SK-N-SH (cell line): ENCODE data around the gene SHB. TPM values are rescaled to one million over a fixed set of nuclear protein-coding genes. Genes with fewer than 3 reads are reported as not detected.

Experiments
- CTCF ChIA-PET: fragments of 300-600, 350-600 bp; formaldehyde crosslinking; extraction: SDS; loops from one replicate; lab custom pipeline; 2021; lab: Yijun Ruan, JAX
- POLR2A ChIA-PET: fragments of 350-600 bp; sonication (Branson Sonifier 250); formaldehyde crosslinking; extraction: SDS; loops from one replicate; lab custom pipeline; 2020; ENCODE audit warnings: antibody characterized with exemption, inconsistent platforms; lab: Yijun Ruan, JAX
- DNase-seq: peaks from one replicate; pipeline ENCODE4 v3.0.0; 2012
- H2AFZ ChIP-seq: fragments of 200-600 bp; sonication (generic); 2 replicates; pipeline ENCODE4 v1.8.1; 2016; ENCODE audit warnings: antibody characterized with exemption, mild to moderate bottlenecking, low read depth
- H3F3A ChIP-seq: fragments of 200-600 bp; sonication (generic); replicated peaks from 2 replicates; pipeline ENCODE3; 2016; ENCODE audit warnings: antibody characterized with exemption, mild to moderate bottlenecking; ENCODE audit not compliant: insufficient read depth
- H3K27ac ChIP-seq, 2 experiments: fragments of 200-500 bp in 1 of 2; fragments of 200-600 bp in 1 of 2; sonication (Bioruptor generic) in 1 of 2; sonication (generic), shearing (Covaris generic) in 1 of 2; 2 replicates each; pipeline versions ENCODE4 v1.5.1 to v1.6.1; 2014 to 2016; ENCODE audit warnings: low read depth in 2 of 2, inconsistent platforms in 1 of 2, low read length in 1 of 2, mild to moderate bottlenecking in 1 of 2, mixed read lengths in 1 of 2
- H3K27me3 ChIP-seq: fragments of 200-600 bp; sonication (generic), shearing (Covaris generic); 2 replicates; pipeline ENCODE4 v1.6.1; 2016; ENCODE audit warnings: mixed run types; ENCODE audit not compliant: insufficient read depth
- H3K36me3 ChIP-seq, 2 experiments: fragments of 200-500 bp in 1 of 2; fragments of 200-600 bp in 1 of 2; sonication (Bioruptor generic) in 1 of 2; sonication (generic) in 1 of 2; replicated peaks in 1 of 2; 2 replicates each; pipeline versions ENCODE3 to v1.5.1; 2014 to 2016; ENCODE audit warnings: low read length in 1 of 2, mild to moderate bottlenecking in 1 of 2; ENCODE audit not compliant: insufficient read depth in 2 of 2, control insufficient read depth in 1 of 2
- H3K4me1 ChIP-seq, 2 experiments: fragments of 200-500 bp in 1 of 2; fragments of 200-600 bp in 1 of 2; sonication (Bioruptor generic) in 1 of 2; sonication (generic), shearing (Covaris generic) in 1 of 2; 2 replicates each; pipeline versions ENCODE4 v1.5.1 to v1.6.1; 2014 to 2016; ENCODE audit warnings: low read depth in 1 of 2, low read length in 1 of 2, mixed run types in 1 of 2; ENCODE audit not compliant: insufficient read depth in 2 of 2, control insufficient read depth in 1 of 2
- H3K4me2 ChIP-seq: fragments of 200-600 bp; sonication (generic), shearing (Covaris generic); 2 replicates; pipeline ENCODE4 v1.6.1; 2017; ENCODE audit warnings: mixed run types
- H3K4me3 ChIP-seq, 2 experiments: fragments of 200-500 bp in 1 of 2; fragments of 200-600 bp in 1 of 2; sonication (Bioruptor generic) in 1 of 2; sonication (generic), shearing (Covaris generic) in 1 of 2; 2 replicates each; pipeline versions ENCODE4 v1.5.1 to v1.8.1; 2014 to 2016; ENCODE audit warnings: low read depth in 2 of 2, inconsistent platforms in 1 of 2, low read length in 1 of 2, mild to moderate bottlenecking in 1 of 2, mixed read lengths in 1 of 2, moderate library complexity in 1 of 2
- H3K79me2 ChIP-seq: fragments of 200-600 bp; sonication (generic); 2 replicates; pipeline ENCODE4 v1.8.1; 2017; ENCODE audit warnings: mild to moderate bottlenecking; ENCODE audit not compliant: insufficient read depth
- H3K9ac ChIP-seq: fragments of 200-600 bp; sonication (generic); 2 replicates; pipeline ENCODE4 v1.6.1; 2017; ENCODE audit warnings: mixed run types
- H3K9me2 ChIP-seq: fragments of 200-600 bp; sonication (generic); 2 replicates; pipeline ENCODE4 v1.6.1; 2017; ENCODE audit warnings: mixed run types
- H3K9me3 ChIP-seq: fragments of 200-600 bp; sonication (generic); 2 replicates; pipeline ENCODE4 v1.6.1; 2017; ENCODE audit warnings: mixed run types, mild to moderate bottlenecking, moderate library complexity
- H4K20me1 ChIP-seq: fragments of 200-600 bp; sonication (generic); 2 replicates; pipeline ENCODE4 v1.6.1; 2017; ENCODE audit warnings: mild to moderate bottlenecking, mixed run types; ENCODE audit not compliant: insufficient read depth
- EZH2phosphoT487 ChIP-seq: fragments of 200-600 bp; sonication (generic); IDR thresholded peaks from 2 replicates; pipeline ENCODE4 v1.6.1; 2017; ENCODE audit warnings: low read depth, mixed run types, mild to moderate bottlenecking, antibody characterized with exemption, moderate library complexity, borderline replicate concordance
- FOSL2 ChIP-seq: IDR thresholded peaks from 2 replicates; pipeline ENCODE4 v1.4.0; 2012; ENCODE audit warnings: low read depth, mild to moderate bottlenecking, moderate library complexity, borderline replicate concordance
- JUND ChIP-seq: IDR thresholded peaks from 2 replicates; pipeline ENCODE4 v1.4.0; 2012
- MAX ChIP-seq: IDR thresholded peaks from 2 replicates; pipeline ENCODE4 v1.4.0; 2012; ENCODE audit warnings: low read depth
- MXI1 ChIP-seq: IDR thresholded peaks from 2 replicates; pipeline ENCODE4 v1.6.1; 2012; ENCODE audit warnings: mild to moderate bottlenecking, low read depth, low read length, improper control_type of control experiment
- NFIC ChIP-seq: IDR thresholded peaks from 2 replicates; pipeline ENCODE4 v1.4.0; 2012; ENCODE audit warnings: borderline replicate concordance
- PBX3 ChIP-seq: IDR thresholded peaks from 2 replicates; pipeline ENCODE4; 2012
- RCOR1 ChIP-seq: fragments of 150-350 bp; IDR thresholded peaks from 2 replicates; pipeline ENCODE4 v1.6.1; 2017; ENCODE audit warnings: antibody characterized with exemption, low read length
- RXRA ChIP-seq: IDR thresholded peaks from 2 replicates; pipeline ENCODE4 v1.4.0; 2012; ENCODE audit warnings: low read depth, mild to moderate bottlenecking, borderline replicate concordance
- SIN3A ChIP-seq: IDR thresholded peaks from 2 replicates; pipeline ENCODE4 v1.6.1; 2012; ENCODE audit warnings: low read depth, mild to moderate bottlenecking, low read length, moderate library complexity, borderline replicate concordance
- TCF12 ChIP-seq: IDR thresholded peaks from 2 replicates; pipeline ENCODE4 v1.4.0; 2012
- YY1 ChIP-seq: IDR thresholded peaks from 2 replicates; pipeline ENCODE4 v1.4.0; 2012; ENCODE audit warnings: low read depth, mild to moderate bottlenecking
- WGBS: methylation state at CpG from one replicate; pipeline ENCODE4 v1.1.6; 2017; ENCODE audit warnings: low lambda C conversion rate; 5-methylcytosine and 5-hydroxymethylcytosine counted together
- polyA plus RNA-seq, 3 experiments: library from polyadenylated mRNA; depleted of rRNA; stranded (reverse); fragments of >200 nt; gene quantifications; 2 replicates each; pipeline ENCODE4 v1.2.3, GENCODE V29; 2012
- TF ChIP-seq, protein P1 (sequence below): fragments of 150-350 bp; IDR thresholded peaks from 2 replicates; pipeline ENCODE4 v1.6.1; 2017; ENCODE audit warnings: antibody characterized with exemption, low read length, low read depth, borderline replicate concordance

SHB gene
- polyA plus RNA-seq, 1 of the 3 experiments (the other 2 are of a cell fraction): 26.0 TPM

GRCh38 chr9:38081356-38082108, 12.5 kb upstream of the SHB start:
- Histone ChIP-seq H4K20me1 (no peaks in the 10 kb centered on the region), H3F3A (peaks cover 4% of the 10 kb centered on the region), H3K27me3 (no peaks in the 10 kb centered on the region), H3K27ac (no peak overlapping the region; a peak in 1 of 4 replicates), H3K4me3 (no peak overlapping the region), H3K4me2 (no peak overlapping the region), H3K9ac (no peak overlapping the region), H3K4me1 (peaks cover 7 to 19% of the 10 kb centered on the region in 2 experiments; a peak in 3 of 4 replicates), H3K9me2 (no peaks in the 10 kb centered on the region), H3K79me2 (no peaks in the 10 kb centered on the region), H2AFZ (no peak overlapping the region), H3K9me3 (no peaks in the 10 kb centered on the region), H3K36me3 (no peaks in the 10 kb centered on the region)
- TF ChIP-seq MXI1 (no peak), YY1 (no peak), TCF12 (peak; percentile 48; the same call in 1 of the 2 replicates), FOSL2 (peak; percentile 17; the same call in 1 of the 2 replicates), SIN3A (no peak), RXRA (no peak), NFIC (peak; percentile 40; the same call in 1 of the 2 replicates)
- WGBS: 75% methylated on average over 8 of the region's 8 CpGs
- DNase-seq: no peak
- ChIA-PET CTCF (interaction anchor here (1.2 to 2.0 kb wide), 2 partner anchors 168 to 280 kb away, joined by 3 to 8 read pairs; no protein-coding TSS in a partner anchor), POLR2A (no interaction called here)

DNA sequence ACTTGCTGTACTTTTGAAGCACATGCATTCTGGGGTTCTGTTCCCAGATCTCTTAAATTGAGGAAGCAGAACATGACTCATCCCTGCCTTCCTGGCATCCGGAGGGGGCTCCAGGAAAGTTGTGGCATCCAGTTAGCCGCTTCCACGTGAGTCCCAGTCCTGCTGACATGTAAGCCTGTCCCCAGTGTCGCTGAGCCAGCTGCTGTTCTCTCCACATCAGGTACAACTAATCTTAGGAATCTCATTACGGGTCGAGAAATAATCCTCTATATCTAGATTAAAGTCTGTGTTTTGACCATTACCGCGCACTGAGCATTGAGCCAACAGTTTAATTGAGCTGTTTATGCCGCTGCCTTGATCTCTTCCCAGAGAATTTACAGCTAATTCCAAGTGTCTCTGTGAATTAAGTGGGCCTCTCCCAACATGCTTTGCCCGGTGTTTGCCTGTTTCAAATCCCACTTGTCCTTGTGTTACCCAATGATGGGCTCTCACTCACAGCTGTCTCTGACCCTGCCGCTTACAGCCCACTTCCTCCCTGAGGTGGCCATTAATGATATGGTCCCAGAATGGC, 10.5 kb upstream of the SHB start:
- Histone ChIP-seq H3K9me2 (no peaks in the 10 kb centered on the region), H3K4me2 (peak overlapping the region; percentile 14; the same call in 1 of the 2 replicates), H3K79me2 (no peaks in the 10 kb centered on the region), H3K27ac (peak overlapping the region in 1 of 2 experiments; percentile 5; a peak in 1 of 4 replicates), H2AFZ (no peak overlapping the region), H3K4me1 (peaks cover 8 to 19% of the 10 kb centered on the region in 2 experiments; a peak in 3 of 4 replicates), H4K20me1 (no peaks in the 10 kb centered on the region), H3K27me3 (no peaks in the 10 kb centered on the region), H3K9me3 (no peaks in the 10 kb centered on the region), H3K36me3 (no peaks in the 10 kb centered on the region), H3F3A (peaks cover 4% of the 10 kb centered on the region), H3K4me3 (no peak overlapping the region), H3K9ac (no peak overlapping the region)
- CTCF ChIA-PET: interaction anchor here (1.2 to 3.2 kb wide), 3 partner anchors 9 to 166 kb away, joined by 3 to 23 read pairs (median 6); no protein-coding TSS in a partner anchor
- no peak for DNase-seq
- WGBS: 62% methylated on average over 11 of the region's 11 CpGs
- TF ChIP-seq PBX3 (peak; percentile 21; the same call in 1 of the 2 replicates), RCOR1 (no peak), JUND (peak; percentile 62), EZH2phosphoT487 (no peak), TCF12 (peak; percentile 66), MAX (peak; percentile 72; the same call in 1 of the 2 replicates), FOSL2 (peak; percentile 68)
- TF ChIP-seq, protein P1, sequence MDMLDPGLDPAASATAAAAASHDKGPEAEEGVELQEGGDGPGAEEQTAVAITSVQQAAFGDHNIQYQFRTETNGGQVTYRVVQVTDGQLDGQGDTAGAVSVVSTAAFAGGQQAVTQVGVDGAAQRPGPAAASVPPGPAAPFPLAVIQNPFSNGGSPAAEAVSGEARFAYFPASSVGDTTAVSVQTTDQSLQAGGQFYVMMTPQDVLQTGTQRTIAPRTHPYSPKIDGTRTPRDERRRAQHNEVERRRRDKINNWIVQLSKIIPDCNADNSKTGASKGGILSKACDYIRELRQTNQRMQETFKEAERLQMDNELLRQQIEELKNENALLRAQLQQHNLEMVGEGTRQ: no peak
- POLR2A ChIA-PET: no interaction called here
